ENCODE measurements around the gene NXPE3. TPM values are rescaled to one million over a fixed set of nuclear protein-coding genes. Genes with fewer than 3 reads are reported as not detected.

Gene NXPE3
- total RNA-seq, 1 experiment from 2014 or later, result 15.9 TPM

- Histone ChIP-seq H3K9me3 (ENCODE audit: control insufficient read depth, low read depth, low read length) (no peaks in the 10 kb centered on the region), H3K27ac (ENCODE audit: insufficient read length, low read depth, low read length) (no peak overlapping the region), H3K23me2 (ENCODE audit: insufficient read length, low read depth, low read length, poor library complexity, severe bottlenecking) (no peaks in the 10 kb centered on the region), H4K8ac (replicated peaks; ENCODE audit: insufficient read length, low read depth, low read length) (no peak overlapping the region), H4K20me1 (ENCODE audit: control insufficient read depth, insufficient read depth, insufficient read length) (no peaks in the 10 kb centered on the region), H3K4me1 (ENCODE audit: insufficient read depth, low read length) (no peaks in the 10 kb centered on the region; the same call in 1 of the 2 replicates), H2AFZ (ENCODE audit: low read length) (no peak overlapping the region), H3K56ac (ENCODE audit: insufficient read length, low read depth, low read length) (no peak overlapping the region), H4K91ac (ENCODE audit: insufficient read length, low read depth, low read length) (no peak overlapping the region), H3K18ac (ENCODE audit: insufficient read length, low read depth, low read length) (no peak overlapping the region), H3K23ac (ENCODE audit: insufficient read length, low read depth, low read length) (no peak overlapping the region), H3K4ac (ENCODE audit: low read depth, low read length) (no peak overlapping the region), H2BK15ac (ENCODE audit: low read depth, low read length) (no peak overlapping the region), H2BK20ac (ENCODE audit: low read depth, low read length, poor library complexity, severe bottlenecking) (no peak overlapping the region), H4K5ac (ENCODE audit: insufficient read length, low read depth, low read length) (no peak overlapping the region), H3K9ac (ENCODE audit: extremely low read depth, insufficient read length, low read length) (no peak overlapping the region), H2BK120ac (ENCODE audit: low read depth, low read length, poor library complexity, severe bottlenecking) (no peak overlapping the region), H2BK5ac (ENCODE audit: insufficient read length, low read length) (no peak overlapping the region), H2BK12ac (ENCODE audit: insufficient read length, low read depth, low read length) (no peak overlapping the region), H2AK5ac (ENCODE audit: insufficient read length, low read length) (no peak overlapping the region), H3K4me2 (ENCODE audit: insufficient read depth, insufficient read length, low read length) (no peak overlapping the region), H3K79me2 (ENCODE audit: insufficient read depth, low read length) (no peaks in the 10 kb centered on the region), H3K27me3 (ENCODE audit: insufficient read depth, low read length) (no peaks in the 10 kb centered on the region), H3T11ph (ENCODE audit: low read length) (no peak overlapping the region), H3K79me1 (ENCODE audit: insufficient read depth, low read depth, low read length, poor library complexity, severe bottlenecking) (no peaks in the 10 kb centered on the region), H3K14ac (ENCODE audit: insufficient read depth, low read length) (no peak overlapping the region)
- no peaks in the 10 kb centered on the region for H3K27me3 Mint-ChIP-seq (ENCODE audit: low read depth)
- no peak for TF ChIP-seq CTCF (conservative IDR thresholded peaks at IDR 0.05)
- no peak overlapping the region for H3K27ac Mint-ChIP-seq
- peaks cover 0 to 1% (median 0%) of the 10 kb centered on the region in 3 experiments; a peak in 1 of 7 replicates for H3K36me3 Mint-ChIP-seq (ENCODE audit: insufficient read depth in 1 of 3, low read depth in 3 of 3)
- no peak for DNase-seq
- no CpG with 5 or more reads among the region's 2 CpGs for WGBS (ENCODE audit: extremely low coverage, insufficient read length, low lambda C conversion rate)
- no peaks in the 10 kb centered on the region for H3K9me3 Mint-ChIP-seq
- peaks cover 21 to 28% of the 10 kb centered on the region in 2 experiments for H3K4me1 Mint-ChIP-seq
- no peak overlapping the region for H3K4me3 Mint-ChIP-seq
Measured at GRCh38 chr3:101829874-101830273, 50.9 kb downstream of the NXPE3 start.
